ENCODE data around the gene THAP6.

DNA sequence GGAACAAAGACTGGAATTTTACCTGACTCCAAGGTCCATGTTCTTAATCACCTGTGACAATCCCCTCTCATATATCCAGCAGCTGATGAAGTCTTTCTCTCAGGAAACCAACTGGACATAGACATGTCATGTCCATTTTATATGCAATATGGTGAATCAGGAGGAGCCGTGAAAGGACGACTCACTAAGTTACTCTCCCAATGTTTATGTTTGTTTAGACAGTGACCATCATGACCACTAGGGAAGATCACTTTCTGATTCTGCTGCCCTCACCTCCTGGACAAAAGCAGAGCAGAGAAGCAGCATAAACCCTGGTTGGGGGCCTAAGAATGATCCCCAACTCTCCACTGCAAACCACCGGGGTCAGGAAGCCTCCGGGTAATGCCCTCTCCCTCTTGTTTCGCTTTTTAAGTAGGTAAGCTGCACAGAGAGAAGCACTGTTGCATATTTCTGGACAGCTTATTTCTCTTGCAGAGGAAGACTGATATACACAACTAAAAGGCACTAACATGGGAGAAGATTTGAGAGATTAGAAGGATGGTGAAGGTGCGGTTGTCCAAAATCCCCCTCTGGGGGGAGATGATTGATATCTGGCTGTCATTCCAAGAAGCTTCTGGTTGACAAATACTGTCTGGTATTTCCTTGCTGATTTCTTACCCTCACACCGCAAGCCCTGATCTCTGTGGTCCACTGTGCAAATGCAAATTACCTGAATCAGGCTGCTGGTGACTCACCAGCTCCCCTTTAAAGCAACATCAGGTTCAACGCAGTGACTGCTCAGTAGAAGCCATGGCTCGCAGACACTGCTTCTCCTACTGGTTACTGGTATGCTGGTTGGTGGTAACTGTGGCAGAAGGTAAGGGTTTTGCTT, 41.3 kb downstream of the THAP6 start, which contains the start of gene ODAPH:
- TF ChIP-seq, protein P1, sequence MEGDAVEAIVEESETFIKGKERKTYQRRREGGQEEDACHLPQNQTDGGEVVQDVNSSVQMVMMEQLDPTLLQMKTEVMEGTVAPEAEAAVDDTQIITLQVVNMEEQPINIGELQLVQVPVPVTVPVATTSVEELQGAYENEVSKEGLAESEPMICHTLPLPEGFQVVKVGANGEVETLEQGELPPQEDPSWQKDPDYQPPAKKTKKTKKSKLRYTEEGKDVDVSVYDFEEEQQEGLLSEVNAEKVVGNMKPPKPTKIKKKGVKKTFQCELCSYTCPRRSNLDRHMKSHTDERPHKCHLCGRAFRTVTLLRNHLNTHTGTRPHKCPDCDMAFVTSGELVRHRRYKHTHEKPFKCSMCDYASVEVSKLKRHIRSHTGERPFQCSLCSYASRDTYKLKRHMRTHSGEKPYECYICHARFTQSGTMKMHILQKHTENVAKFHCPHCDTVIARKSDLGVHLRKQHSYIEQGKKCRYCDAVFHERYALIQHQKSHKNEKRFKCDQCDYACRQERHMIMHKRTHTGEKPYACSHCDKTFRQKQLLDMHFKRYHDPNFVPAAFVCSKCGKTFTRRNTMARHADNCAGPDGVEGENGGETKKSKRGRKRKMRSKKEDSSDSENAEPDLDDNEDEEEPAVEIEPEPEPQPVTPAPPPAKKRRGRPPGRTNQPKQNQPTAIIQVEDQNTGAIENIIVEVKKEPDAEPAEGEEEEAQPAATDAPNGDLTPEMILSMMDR (IDR thresholded peaks at IDR 0.05; ENCODE audit: borderline replicate concordance, extremely low read depth, low read length, poor library complexity, severe bottlenecking): no peak
- TF ChIP-seq EZH2 (IDR thresholded peaks at IDR 0.05; ENCODE audit: borderline replicate concordance, low read depth, low read length, severe bottlenecking): no peak

Data from DND-41 (cell line).